ENCODE data around the gene CTTNBP2.

DNA sequence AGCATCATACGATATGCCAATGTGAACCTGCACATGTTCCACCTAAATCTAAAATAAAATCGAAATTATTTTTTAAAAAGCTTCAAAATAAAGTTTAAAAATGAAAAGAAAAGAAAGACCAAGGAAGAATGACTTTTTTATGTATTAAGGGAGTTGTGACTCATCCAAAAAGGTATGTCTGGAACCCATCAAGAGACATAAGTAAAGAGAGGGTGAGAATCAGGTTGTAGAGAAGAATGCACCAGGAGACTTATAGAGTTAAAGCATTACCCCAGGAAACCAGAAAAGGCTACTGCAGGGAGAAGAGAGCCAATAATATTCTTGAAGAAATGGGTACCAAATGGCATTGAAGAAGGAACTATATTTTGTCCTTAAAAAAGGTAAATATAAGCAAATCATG lies 69.8 kb downstream of the CTTNBP2 start:
- TF ChIP-seq, protein P1, sequence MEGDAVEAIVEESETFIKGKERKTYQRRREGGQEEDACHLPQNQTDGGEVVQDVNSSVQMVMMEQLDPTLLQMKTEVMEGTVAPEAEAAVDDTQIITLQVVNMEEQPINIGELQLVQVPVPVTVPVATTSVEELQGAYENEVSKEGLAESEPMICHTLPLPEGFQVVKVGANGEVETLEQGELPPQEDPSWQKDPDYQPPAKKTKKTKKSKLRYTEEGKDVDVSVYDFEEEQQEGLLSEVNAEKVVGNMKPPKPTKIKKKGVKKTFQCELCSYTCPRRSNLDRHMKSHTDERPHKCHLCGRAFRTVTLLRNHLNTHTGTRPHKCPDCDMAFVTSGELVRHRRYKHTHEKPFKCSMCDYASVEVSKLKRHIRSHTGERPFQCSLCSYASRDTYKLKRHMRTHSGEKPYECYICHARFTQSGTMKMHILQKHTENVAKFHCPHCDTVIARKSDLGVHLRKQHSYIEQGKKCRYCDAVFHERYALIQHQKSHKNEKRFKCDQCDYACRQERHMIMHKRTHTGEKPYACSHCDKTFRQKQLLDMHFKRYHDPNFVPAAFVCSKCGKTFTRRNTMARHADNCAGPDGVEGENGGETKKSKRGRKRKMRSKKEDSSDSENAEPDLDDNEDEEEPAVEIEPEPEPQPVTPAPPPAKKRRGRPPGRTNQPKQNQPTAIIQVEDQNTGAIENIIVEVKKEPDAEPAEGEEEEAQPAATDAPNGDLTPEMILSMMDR (tag by site-specific recombination; IDR thresholded peaks at IDR 0.05), result no peak
- TF ChIP-seq TRIM28 (IDR thresholded peaks at IDR 0.05; ENCODE audit: borderline replicate concordance, low read length), result no peak
- TF ChIP-seq GLIS1 (tag by site-specific recombination; IDR thresholded peaks at IDR 0.05), result no peak
- TF ChIP-seq, protein P2, sequence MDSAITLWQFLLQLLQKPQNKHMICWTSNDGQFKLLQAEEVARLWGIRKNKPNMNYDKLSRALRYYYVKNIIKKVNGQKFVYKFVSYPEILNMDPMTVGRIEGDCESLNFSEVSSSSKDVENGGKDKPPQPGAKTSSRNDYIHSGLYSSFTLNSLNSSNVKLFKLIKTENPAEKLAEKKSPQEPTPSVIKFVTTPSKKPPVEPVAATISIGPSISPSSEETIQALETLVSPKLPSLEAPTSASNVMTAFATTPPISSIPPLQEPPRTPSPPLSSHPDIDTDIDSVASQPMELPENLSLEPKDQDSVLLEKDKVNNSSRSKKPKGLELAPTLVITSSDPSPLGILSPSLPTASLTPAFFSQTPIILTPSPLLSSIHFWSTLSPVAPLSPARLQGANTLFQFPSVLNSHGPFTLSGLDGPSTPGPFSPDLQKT (IDR thresholded peaks at IDR 0.05; ENCODE audit: borderline replicate concordance, low read depth, low read length), result no peak
- TF ChIP-seq, protein P3, sequence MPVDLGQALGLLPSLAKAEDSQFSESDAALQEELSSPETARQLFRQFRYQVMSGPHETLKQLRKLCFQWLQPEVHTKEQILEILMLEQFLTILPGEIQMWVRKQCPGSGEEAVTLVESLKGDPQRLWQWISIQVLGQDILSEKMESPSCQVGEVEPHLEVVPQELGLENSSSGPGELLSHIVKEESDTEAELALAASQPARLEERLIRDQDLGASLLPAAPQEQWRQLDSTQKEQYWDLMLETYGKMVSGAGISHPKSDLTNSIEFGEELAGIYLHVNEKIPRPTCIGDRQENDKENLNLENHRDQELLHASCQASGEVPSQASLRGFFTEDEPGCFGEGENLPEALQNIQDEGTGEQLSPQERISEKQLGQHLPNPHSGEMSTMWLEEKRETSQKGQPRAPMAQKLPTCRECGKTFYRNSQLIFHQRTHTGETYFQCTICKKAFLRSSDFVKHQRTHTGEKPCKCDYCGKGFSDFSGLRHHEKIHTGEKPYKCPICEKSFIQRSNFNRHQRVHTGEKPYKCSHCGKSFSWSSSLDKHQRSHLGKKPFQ (tag by site-specific recombination; IDR thresholded peaks at IDR 0.05), result no peak
- TF ChIP-seq YY1 (tag by site-specific recombination; IDR thresholded peaks at IDR 0.05), result no peak
- TF ChIP-seq GLI4 (tag by site-specific recombination; IDR thresholded peaks at IDR 0.05), result no peak
- TF ChIP-seq ZNF133 (tag by site-specific recombination; IDR thresholded peaks at IDR 0.05), result no peak
- no peak for TF ChIP-seq MZF1 (tag by site-specific recombination; IDR thresholded peaks at IDR 0.05; ENCODE audit: borderline replicate concordance)
- TF ChIP-seq, protein P4, sequence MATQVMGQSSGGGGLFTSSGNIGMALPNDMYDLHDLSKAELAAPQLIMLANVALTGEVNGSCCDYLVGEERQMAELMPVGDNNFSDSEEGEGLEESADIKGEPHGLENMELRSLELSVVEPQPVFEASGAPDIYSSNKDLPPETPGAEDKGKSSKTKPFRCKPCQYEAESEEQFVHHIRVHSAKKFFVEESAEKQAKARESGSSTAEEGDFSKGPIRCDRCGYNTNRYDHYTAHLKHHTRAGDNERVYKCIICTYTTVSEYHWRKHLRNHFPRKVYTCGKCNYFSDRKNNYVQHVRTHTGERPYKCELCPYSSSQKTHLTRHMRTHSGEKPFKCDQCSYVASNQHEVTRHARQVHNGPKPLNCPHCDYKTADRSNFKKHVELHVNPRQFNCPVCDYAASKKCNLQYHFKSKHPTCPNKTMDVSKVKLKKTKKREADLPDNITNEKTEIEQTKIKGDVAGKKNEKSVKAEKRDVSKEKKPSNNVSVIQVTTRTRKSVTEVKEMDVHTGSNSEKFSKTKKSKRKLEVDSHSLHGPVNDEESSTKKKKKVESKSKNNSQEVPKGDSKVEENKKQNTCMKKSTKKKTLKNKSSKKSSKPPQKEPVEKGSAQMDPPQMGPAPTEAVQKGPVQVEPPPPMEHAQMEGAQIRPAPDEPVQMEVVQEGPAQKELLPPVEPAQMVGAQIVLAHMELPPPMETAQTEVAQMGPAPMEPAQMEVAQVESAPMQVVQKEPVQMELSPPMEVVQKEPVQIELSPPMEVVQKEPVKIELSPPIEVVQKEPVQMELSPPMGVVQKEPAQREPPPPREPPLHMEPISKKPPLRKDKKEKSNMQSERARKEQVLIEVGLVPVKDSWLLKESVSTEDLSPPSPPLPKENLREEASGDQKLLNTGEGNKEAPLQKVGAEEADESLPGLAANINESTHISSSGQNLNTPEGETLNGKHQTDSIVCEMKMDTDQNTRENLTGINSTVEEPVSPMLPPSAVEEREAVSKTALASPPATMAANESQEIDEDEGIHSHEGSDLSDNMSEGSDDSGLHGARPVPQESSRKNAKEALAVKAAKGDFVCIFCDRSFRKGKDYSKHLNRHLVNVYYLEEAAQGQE (tag by site-specific recombination; IDR thresholded peaks at IDR 0.05), result no peak
